ENCODE measurements around the gene ZNF410.
"Not testable (repeated sequence)": the region's sequence is repeated elsewhere in the genome, so short reads cannot be mapped to it uniquely, and the experiment has no call there.

The ZNF410 gene

DNA sequence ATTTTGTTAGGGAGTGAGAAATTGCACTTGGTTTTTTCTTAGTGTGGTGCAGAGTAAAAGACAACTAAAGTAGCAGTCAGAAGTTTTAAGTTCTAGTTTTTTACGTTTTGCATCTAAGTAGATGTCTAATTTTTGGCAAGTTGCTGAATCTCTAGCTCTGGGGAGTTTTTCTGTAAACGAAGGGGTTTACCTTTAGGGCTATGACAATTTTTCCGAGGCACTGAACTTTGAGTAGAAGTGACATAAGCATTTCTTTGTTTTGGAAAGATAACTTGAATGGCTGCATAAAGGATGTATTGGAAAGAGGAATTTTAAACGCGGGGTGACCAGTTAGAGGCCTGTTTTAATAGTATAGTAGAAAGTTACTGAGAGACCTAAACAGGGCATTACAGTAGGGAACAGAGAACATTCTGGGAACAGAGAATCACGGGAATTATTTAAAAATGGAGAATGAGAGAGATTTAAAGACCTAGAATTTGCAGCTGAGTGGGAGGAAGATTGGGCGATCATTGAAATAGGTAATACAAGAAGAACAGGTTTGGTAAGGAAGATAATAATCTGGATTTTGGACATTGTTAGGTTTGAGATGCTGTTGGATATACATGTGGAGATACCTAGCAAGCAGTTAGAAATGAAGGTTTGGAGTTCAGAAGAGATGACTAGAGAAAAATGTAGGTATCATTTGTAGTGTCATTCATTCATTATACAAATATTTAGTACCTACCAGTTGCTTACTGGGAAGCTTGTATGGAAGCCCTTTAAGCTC is 1.2 kb downstream of the ZNF410 start:
- H3K4me3 ChIP-seq = peak overlapping the region; percentile 91
- no peak for DNase-seq (ENCODE audit: low spot score)
- no peak for TF ChIP-seq CTCF (IDR thresholded peaks at IDR 0.05)
- H3K27ac ChIP-seq = peak overlapping the region; percentile 89 to 97

DNA sequence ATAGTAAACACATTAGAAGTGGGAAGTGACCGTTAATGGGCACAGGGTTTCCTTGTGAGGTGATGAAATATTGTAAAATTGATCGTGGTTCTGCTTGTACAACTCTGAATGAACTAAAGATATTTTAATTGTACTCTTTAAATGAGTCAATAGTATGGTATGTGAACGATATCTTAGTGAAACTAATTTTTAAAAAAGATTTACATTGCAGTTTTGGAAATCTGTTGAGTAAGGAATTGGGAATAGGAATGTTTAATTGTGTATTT is 1.7 kb downstream of the ZNF410 start:
- no peak for TF ChIP-seq CTCF (IDR thresholded peaks at IDR 0.05)
- H3K27ac ChIP-seq = no peak overlapping the region
- DNase-seq (ENCODE audit: low spot score) = no peak
- H3K4me3 ChIP-seq = no peak overlapping the region

DNA sequence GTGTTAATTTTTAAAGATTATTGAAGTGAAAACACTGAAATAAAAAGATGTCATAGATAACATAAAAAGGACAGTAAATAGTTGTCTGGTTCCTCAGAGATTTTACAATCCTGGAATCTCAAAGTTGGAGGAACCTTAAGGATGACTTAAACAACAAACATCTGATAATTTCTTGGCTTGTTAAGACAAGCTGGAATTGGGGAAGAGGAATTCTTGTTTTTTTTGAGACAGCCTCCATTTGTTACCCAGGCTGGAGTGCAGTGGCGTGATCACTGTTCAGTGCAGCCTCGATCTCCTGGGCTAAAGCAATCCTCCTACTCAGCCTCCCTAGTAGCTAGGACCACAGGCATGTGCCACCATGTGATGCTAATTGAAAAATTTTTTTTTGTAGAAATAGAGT is 2.3 kb downstream of the ZNF410 start:
- Histone ChIP-seq H3K27ac (no peak overlapping the region), H3K4me3 (no peak overlapping the region)
- TF ChIP-seq CTCF (IDR thresholded peaks at IDR 0.05) = no peak
- DNase-seq (ENCODE audit: low spot score) = no peak

GRCh38 chr14:73889376-73889775 is 2.7 kb downstream of the ZNF410 start:
- Histone ChIP-seq H3K4me3 (no peak overlapping the region), H3K27ac (no peak overlapping the region)
- TF ChIP-seq CTCF (IDR thresholded peaks at IDR 0.05) = no peak
- DNase-seq (ENCODE audit: low spot score) = no peak

DNA sequence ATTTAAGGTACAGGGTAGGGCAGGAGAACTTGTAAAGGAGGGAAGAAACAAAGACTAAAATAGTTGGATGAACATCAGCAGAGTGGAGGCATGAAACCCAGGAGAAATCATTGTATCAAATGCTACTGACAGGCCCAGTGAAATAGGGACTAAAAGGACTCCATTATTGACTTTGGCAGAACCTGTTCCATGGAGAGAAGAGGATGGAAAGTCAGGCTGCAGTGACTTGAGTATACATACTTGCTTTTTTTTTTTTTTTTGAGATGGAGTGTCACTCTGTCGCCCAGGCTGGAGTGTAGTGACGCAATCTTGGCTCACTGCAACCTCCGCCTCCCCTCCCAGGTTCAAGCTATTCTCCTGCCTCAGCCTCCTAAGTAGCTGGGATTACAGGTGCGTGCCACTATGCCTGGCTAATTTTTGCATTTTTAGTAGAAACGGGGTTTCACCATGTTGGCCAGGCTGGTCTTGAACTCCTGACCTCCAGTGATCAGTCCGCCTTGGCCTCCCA is 7.6 kb downstream of the ZNF410 start:
- H3K27ac ChIP-seq; DNase-seq (ENCODE audit: low spot score); H3K4me3 ChIP-seq: not testable (repeated sequence)

DNA sequence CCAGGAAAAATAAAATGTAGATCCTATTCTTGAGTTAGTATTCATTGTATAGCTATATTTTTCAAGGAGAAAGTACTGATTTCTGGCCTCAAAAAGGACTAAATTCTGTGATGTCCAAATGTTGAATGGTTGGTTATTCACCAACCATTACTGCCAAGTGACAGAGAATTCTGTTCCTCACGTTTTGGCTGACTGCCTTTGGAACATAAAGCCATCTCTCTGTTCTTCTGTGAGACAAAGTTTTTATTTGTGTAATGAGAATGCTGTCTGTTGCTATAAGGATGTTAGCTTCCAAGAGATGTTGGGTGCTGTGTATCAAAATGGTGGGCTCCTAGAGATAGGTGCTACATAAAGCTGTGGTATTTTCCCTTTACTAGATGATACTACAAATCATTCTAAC is 9.3 kb downstream of the ZNF410 start:
- DNase-seq (ENCODE audit: low spot score) = no peak
- no peak overlapping the region for H3K4me3 ChIP-seq
- TF ChIP-seq CTCF (IDR thresholded peaks at IDR 0.05) = no peak
- H3K27ac ChIP-seq = no peak overlapping the region

DNA sequence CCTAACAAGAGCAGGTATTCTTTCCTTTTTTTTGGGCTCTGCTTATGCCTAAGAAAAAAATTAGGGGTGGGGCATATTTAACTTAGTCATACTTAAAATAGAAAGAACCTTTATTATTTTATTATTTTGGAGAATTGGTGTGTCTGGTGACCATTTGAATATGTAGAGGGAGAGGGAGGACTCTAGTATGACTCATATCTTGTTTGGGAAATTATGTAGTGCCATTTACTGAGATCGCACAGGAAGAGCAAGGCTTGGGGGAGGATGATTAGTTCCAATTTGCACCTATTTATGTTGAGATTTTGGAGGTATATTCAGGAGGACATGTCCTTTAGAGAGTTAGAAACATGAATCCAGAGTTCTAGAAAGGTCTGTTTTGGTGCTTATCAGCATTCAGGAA is 9.9 kb downstream of the ZNF410 start:
- H3K4me3 ChIP-seq = no peak overlapping the region
- no peak for TF ChIP-seq CTCF (IDR thresholded peaks at IDR 0.05)
- no peak overlapping the region for H3K27ac ChIP-seq
- DNase-seq (ENCODE audit: low spot score) = no peak

Data from coronary artery (tissue), 2 donors.